Renal cortex interstitium (tissue), 11 donors: Measurements from ENCODE around the gene PRXL2A. TPM values are rescaled to one million over a fixed set of nuclear protein-coding genes. Genes with fewer than 3 reads are reported as not detected.
"Not testable (repeated sequence)": the region's sequence is repeated elsewhere in the genome, so short reads cannot be mapped to it uniquely, and the experiment has no call there.

Experiments used
- DNase-seq, 11 donors: peaks; one replicate each; pipeline ENCODE4 v3.0.0-alpha.2; 2013; ENCODE audit warnings: low read depth in 9 of 11, low spot score in 4 of 11; ENCODE audit errors: extremely low read depth in 1 of 11
- polyA plus RNA-seq, 3 donors: library from polyadenylated mRNA; unstranded; fragments of 120-200 nt; gene quantifications; one replicate each; pipeline ENCODE4 v1.2.1, GENCODE V29; 2013; ENCODE audit not compliant: insufficient read length in 3 of 3

The PRXL2A gene
- polyA plus RNA-seq, 3 donors, result 111 to 138 (median 123) TPM

DNA sequence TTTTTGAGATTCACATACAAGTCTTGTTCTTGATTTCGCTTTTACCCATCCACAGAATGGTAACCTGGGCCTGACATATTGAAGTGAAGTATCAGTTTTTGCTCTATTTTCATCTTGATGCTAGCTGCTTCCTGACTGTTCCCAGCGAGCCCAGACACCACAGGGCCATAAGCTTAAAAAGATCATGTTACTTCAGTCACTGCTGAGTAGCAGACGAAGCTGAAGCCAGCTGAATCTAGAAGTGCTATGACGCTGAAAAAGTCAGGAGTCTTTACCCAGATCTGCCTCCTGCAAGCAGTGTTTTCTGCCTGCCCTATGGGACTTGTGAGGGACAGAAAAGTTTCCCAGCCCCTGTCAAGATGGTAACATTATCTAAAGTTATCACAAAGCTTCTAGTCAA lies 2.7 kb upstream of the PRXL2A start:
- peak in 2 of 11 donors; percentile 55 to 65 for DNase-seq

DNA sequence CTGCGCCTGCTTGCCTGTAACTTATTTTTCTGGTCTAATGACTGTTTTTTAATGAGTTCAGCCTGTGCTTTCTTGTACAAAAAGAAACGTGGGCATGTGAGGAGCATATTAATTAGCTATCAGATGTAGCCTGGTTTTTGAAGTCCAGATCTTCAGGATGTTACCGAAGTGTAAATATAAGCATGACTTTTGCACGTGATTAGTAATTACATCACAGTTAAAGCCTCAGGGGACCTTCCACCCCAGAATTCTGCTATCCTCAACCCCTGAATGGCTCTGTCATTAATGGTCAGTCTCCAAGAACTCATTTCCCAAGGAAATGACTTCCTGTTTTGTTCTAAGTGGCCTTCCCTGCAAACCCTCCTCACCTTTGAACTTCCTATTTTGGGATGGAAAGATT lies 2.1 kb upstream of the PRXL2A start:
- DNase-seq, result no peak

DNA sequence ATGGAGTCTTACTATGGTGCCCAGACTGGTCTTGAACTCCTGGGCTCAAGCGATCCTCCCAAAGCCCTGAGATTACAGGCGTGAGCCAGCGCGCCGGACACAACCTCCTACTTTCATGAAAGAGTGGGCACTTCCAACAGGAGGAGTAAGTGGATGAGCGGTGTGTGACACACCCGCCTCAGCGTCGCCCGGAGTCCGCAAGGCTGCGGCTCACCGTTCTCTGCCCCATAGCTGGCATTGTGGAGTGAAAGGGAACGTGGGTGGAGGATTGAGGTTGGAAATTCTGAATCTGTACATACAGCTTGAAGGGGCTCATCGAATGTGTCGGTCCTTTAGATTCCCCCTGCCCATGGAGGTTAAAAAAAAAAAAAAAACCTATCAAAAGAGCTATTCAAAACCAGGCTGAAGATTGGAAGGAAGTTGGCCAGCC lies 524 bp upstream of the PRXL2A start:
- no peak for DNase-seq

DNA sequence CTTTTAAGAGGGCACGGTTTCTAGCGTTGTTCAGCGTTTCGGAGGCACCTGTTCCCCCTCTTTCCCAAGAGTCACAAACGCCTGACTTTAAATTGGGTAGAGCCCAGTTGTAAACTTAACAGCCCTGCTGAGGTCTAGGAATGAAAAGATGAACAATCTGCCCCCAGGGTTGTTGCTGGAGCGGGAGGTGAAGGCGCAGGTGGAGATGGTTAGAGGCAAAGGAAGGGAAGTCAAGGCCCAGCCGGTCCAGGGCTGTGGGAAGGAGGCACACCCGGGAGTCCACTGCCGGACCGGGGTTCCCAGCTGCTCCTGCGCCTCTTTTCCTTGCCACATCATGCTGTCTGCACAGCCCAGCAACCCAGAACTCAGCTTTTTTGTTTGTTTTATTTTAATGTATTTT lies 770 bp downstream of the PRXL2A start:
- no peak for DNase-seq

DNA sequence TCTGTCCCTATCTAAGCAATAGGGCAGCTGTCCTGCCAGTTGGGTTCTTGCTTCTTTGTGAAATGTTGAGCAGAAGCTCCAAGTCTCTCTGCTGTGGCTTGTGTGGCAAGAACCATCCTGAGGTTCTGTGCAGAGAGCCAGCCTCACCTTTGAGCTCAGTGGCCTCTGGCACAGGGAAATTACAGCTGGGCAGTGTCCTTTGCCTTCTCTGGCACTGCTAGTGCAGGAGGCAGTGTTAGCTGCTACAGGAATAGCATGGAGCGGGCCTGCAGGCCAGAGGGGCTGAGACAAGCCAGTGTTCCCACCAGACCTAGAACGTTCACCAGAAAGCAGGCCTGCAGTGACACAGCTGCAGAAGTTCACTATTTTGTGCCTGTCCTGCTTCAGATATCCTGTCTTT lies 1.8 kb downstream of the PRXL2A start:
- DNase-seq, result no peak

DNA sequence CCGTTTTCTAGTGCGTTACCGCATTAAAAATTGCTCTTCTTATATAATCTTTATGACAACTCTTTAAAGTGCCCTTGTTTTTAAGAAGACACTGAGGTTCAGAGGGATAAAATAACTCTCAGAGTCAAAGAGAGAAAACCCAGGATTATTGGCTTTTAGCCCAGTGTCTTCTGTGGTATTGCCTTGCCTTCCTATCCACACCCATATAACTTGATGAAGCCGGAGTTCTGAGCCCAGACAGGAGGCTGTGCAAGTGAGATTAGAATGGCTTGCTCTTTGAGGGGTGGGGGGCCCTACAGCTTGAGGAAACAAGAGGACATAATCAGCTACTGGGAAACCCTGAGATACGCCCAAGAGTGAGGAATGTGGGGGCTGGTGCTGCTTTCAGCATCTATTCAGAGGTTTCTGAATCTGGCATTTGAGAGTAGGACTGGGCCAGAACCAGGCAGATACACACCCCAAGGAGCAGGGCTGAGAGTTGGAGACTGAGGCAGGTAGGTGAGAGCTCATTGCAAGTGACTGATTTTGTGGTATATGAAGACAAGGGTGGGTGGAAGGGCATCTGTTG lies 2.3 kb downstream of the PRXL2A start:
- no peak for DNase-seq

DNA sequence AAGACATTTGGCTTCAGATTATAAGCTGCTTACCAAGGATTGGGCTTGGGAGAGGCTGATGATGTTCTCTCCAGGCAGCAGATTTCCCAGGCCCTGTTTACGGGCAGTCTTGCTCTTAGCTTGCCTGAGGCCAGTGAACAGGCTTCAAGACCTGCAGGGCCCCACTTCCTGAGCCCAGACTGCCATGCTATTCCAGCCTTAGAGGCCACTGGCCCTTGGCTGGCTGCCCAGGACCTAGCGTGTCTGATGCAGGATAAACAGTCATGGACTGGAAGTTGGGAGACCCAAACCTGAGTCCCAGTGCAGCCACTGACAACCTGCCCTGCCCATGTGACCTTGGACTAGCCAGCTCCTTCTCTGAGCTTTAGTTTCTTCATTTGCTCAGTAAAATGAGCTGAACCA lies 2.9 kb downstream of the PRXL2A start:
- DNase-seq, result no peak

DNA sequence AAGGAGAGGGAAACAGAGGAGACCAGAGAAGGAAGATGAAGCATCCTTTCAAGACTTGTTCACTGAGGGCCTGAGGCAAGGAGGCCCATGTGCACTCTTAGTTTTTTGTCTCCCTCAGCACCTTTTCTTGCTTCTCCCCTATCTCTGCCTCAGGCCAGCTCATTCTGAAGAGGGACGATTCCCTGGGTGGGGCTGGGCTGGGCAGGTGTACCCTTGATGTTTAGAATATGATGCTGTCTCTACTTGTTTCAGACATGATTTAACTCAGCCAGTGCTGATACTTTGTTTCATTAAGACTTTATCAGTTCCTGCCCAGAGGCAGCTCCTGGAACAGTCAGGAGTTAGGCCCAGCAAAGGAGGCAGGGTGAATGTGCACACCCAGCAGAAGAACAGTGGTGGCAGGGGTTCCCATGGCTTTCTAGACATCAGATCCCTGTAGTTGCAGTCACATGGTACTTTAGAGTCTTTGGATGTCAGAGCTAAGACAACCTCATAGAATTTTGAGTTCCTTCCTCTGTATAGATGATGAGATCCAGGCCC lies 3.4 kb downstream of the PRXL2A start:
- DNase-seq, result no peak

DNA sequence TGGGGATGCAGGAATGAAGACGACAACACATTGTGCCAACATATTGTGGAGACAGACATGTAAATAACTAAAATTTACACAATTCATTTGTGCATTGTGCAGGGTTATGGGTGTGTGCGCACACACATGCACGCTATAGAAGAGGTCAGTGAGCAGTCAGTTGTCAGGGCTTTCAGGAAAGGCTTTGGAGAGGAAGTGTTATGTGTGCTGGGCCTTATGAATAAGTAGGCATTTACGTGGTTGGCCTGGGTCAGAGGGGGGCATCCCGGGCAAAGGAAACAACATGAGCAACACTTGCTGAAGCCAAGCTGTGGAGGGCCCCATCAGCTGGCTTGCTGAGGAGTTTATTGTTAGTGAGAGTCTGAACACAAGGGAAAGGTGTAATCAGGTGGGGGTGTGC lies 4.1 kb downstream of the PRXL2A start:
- no peak for DNase-seq

DNA sequence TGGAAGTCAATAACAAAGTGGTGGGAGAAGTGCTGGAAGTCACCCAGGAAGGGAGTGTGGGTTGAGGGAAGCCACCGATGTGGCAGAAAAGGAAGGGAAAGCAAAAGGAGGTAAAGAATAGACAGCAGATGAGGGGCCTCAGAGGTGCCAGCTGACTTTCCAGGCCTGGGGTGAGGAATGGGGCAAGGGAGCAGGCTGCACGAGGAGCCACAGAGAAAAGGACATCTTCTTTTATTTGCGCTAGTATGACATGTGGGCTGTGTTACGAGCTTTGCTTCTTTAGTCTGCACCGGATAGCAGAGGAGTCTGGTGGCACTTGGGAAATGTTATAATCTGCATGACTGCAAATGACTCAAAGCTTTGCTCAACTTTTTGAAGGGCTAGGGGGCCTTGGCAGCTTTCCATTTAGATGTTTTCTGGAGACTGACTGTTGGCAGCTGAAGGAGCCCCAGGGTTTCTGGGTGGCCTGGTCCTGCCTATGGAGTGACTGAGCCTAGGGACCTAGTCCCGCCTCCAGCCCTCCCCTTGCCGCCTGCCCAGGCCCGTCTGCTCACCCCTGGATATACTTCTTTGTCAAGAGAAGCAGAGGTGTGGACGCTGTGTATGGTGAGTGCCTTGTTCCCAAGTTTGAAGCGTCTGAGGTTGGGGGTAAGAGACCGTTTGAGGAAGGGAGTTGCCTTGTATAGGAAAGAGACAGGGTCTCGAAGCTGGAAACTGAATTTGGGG lies 5.1 kb downstream of the PRXL2A start:
- DNase-seq, result peak in 2 of 11 donors; percentile 51 to 55

DNA sequence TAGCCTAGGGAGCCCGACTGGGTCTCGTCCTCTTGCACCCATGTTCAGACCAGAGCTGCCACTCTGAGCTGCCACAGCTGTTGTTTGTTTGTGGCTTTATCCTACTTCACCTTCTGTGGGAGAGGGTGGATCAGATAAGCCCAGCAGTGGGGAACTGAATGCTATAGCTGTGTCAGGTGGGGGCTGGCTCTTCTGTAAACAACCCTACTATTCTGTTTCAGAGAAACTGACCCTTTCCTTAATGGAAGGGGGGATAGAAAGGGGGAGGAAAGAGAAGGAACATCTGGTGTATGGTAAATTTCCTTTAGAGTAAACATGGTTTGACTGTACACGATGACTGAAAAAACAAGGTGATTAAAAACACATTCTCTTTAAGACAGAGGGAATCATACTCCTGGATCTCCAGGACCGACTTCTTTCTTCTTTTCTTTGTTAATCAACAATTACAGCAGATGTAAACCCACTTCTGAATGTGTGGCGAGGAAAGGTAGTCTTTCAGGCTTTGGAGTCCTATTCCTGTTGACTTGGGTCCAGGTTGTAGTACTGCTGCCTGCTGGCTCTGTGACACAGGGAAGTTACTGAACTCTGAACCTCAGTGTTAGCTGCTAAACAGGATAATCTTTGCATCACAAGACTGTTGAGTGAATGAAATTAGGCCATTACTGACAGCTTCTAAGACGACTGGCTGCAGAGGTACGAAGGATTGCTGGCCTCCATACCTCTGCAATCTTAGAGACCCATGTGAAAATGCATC lies 6.0 kb downstream of the PRXL2A start:
- peak in 7 of 11 donors; percentile 53 to 76 (median 65) for DNase-seq

DNA sequence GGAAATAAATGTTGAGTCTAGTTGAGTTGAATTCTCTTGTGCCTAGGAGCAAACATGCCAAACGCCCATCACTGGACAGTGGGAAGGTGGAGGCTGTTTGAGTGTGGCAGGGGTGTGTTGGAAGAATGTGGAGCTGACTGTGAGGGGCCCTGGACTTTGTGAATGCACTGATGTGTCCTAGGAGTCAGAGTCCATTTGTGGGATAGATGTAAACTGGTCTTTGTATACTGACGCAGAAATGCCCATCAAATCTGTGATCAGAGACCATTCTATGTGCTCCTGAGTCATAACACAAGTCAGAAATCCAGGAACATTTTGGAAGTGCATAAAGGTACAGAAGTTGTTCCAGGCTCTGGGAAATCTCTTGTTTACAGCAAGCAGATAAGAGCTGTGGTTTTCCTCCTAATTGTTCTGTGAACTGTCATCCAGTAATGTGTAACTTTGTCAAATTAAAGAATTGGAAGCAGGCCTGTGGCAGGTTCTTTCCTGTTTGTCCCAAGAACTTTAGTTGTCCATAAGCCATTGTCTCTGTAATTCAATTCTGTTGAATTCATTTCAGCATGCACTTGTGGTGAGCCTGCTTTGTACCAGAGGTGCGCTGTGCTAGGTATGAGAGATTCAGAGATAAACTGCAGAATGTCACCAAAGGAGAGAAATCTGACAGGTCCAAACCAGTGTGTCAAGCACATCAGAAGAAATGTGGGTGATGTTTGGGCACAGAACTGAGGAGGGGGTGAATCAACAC lies 7.6 kb downstream of the PRXL2A start:
- DNase-seq, result no peak

DNA sequence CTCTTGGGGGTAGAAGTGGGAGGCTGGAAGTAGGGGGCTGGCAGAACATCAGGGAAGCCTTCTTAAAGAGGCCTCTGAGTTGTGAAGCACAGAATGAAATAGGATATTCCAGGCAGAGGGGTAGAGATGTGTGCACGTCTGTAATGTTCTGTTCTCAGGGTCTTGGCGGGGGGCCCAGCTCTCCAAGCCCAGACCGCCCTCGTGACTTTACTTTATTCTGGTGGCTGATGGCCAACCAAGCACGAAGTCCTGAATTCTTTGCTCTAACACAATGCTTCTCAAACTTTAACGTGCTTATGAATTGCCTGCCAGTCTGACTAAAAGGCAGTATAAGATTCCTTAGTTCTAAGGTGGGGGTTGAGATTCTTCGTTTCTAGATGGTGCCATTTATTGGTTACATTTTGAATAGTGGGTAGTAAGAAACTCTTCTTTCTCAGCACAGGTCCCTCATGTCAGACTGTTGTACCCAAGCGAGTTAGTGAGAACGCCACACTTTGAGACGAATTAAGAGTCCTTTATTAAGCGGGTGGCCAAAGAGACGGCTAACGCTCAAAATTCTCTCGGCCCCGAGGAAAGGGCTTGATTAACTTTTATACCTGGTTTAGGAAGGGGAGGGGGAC lies 8.2 kb downstream of the PRXL2A start:
- DNase-seq, result peak in 5 of 11 donors; percentile 48 to 74 (median 62)

DNA sequence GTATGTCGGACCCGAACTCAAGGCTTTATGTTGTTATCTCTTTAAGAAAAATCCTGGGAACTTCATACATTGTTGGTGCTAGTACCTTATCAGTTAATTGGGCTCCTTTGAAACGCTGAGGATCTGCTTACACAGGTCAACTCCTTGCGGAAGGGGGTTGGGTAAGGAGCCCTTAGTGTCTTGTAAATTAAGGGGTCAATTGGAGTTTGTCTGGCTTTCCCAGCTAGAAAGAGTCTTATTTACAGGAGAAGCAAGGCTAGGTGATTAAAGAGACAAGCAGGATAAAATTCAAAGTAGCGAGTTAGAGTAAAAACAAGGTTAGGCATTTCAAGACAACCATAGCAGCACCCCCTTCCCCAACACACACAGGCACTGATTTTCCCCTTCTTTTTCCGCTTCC lies 8.9 kb downstream of the PRXL2A start:
- not testable (repeated sequence) for DNase-seq

DNA sequence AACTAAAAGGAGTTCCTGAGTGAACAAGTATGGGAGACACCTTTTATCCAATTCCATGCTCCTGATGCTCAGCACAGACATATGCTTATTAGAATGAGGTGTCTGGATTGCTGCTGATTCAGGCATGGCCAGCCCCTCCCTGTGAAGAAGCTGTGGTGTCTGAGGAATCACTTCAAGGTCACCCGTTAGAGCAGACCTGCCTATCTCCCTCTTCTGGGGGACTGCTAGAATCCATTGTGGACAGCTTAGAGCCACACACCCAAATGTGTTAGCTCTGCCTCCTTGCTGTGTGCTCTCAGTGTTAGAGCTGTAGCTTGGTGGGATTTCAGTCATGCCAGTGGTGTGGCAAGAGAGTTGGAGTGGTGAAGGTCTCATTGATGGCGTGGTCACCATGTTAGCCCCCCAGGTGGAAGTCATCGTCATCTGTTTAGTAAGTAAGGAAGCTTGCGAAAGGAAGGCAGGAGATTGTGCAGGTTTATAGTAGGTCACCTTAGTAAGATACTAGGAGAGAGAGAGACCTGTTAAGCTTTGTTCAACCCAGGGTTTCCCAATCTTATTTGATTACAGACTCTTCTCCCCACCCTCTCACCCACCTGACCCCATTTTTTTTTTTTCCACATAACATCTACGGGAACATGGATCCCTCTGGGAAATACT lies 12.8 kb downstream of the PRXL2A start:
- DNase-seq, result no peak

DNA sequence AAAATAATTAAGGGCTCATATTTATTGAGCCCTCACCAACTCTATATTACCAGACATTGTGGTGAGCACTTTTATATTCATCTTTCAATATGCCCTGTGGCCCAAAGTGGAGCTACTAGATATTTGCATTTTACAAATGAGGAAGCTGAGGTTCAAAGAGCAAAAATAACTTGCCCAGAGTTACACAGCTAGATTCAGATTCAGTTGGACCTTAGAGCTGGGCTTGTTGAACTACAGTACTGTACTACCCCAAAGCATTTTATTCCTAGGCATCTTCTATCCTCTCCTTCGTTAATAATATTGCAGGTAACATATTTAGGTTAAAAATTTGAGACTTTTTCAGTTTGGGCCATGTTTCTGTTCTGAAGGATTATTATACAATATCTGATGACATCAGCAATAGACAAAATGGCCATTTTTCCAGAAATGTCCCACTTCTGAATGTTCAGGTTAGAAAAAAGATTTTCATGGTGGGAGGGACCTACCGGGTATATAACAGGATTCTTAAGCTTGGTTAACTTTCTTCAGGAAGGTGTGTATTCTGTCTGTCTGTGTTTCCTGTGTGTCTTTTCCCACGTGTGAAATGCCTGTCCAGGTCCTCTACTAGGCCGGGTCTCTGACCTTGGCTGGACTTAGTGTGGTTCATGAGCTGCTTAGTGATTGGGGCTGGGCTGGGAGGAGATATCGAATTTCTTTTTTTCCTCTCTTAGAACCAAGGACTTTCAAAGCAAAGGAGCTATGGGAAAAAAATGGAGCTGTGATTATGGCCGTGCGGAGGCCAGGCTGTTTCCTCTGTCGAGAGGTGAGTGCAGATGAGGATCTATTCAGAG lies 13.6 kb downstream of the PRXL2A start:
- DNase-seq, result no peak

DNA sequence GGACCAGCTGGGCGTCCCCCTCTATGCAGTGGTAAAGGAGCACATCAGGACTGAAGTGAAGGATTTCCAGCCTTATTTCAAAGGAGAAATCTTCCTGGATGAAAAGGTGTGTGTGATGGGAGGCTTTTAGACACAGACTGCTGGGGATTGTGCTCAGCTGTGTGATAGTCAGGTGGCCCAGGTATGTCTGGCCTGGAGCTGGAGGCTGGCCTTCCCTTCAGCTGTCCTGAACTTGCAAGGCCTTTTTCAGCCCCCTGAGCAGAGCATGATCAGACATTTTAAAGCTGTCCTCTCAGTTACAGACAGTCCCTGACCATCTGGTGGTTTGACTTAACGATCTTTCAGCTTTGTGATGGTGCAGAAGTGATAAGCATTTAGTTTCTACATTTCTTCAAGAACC lies 17.6 kb downstream of the PRXL2A start:
- DNase-seq, result no peak

DNA sequence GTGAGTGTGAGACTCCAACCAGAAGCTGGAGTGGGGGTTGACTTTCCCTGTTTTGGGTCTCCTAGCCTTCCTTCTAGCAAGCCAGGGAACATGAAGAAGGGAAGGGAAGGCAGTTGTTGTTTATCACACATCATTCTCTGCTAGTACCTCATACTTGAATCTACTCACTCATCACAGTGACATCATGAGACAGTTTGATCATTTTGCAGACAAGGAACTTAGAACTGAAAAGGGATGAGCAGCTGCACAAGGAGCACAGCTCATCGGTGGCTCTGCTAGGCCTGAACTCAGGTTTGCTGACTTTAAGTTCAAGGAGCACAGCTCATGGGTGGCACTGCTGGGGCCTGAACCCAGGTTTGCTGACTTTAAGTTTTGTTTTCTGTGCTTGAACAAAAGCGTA lies 19.2 kb downstream of the PRXL2A start:
- DNase-seq, result no peak
